T follicular helper cell (primary cell): Measurements from ENCODE around the gene SDC1.

Experiments used
- DNase-seq: peaks from one replicate; pipeline ENCODE4 v3.0.0-alpha.2; 2020; ENCODE audit warnings: low read depth

The SDC1 gene

GRCh38 chr2:20170704-20171250, 54.2 kb downstream of the SDC1 start:
- no peak for DNase-seq

GRCh38 chr2:20169796-20170703, 54.9 kb downstream of the SDC1 start:
- no peak for DNase-seq

GRCh38 chr2:20168727-20169696, 55.9 kb downstream of the SDC1 start:
- DNase-seq, result no peak

- no peak for DNase-seq
These were observed 56.7 kb downstream of the SDC1 start for GRCh38 chr2:20168048-20168726.

- DNase-seq, result no peak
These were observed 57.6 kb downstream of the SDC1 start for GRCh38 chr2:20167356-20167755.

- DNase-seq, result no peak
These were observed 59.0 kb downstream of the SDC1 start for GRCh38 chr2:20165677-20166509.

GRCh38 chr2:20164734-20165478, 60.0 kb downstream of the SDC1 start:
- DNase-seq, result no peak

- no peak for DNase-seq
These were observed 60.7 kb downstream of the SDC1 start for GRCh38 chr2:20164061-20164733.

- no peak for DNase-seq
These were observed 65.4 kb downstream of the SDC1 start for GRCh38 chr2:20159411-20160070.

- DNase-seq, result no peak
These were observed 67.6 kb downstream of the SDC1 start for GRCh38 chr2:20157193-20157891.

- no peak for DNase-seq
These were observed 68.1 kb downstream of the SDC1 start for GRCh38 chr2:20156836-20157192.

GRCh38 chr2:20156076-20156759, 68.7 kb downstream of the SDC1 start:
- DNase-seq, result no peak

- no peak for DNase-seq
These were observed 71.6 kb downstream of the SDC1 start for GRCh38 chr2:20153131-20153851.

- no peak for DNase-seq
These were observed 73.9 kb downstream of the SDC1 start for GRCh38 chr2:20150806-20151571.
